Hepatocyte (in vitro differentiated cells): ENCODE results near the gene SIVA1. TPM values are rescaled to one million over a fixed set of nuclear protein-coding genes. Genes with fewer than 3 reads are reported as not detected.

Experiments used
- DNase-seq: peaks from one replicate; pipeline ENCODE4 v3.0.0-alpha.2; 2016; ENCODE audit warnings: low spot score
- H2AFZ ChIP-seq: fragments of 200-600 bp; sonication (generic); 2 replicates; pipeline ENCODE4 v1.6.0; 2016; ENCODE audit warnings: antibody characterized with exemption, mild to moderate bottlenecking
- H3K27ac ChIP-seq: fragments of 200-600 bp; sonication (generic); 2 replicates; pipeline ENCODE4 v1.5.1; 2016; ENCODE audit warnings: mild to moderate bottlenecking
- H3K27me3 ChIP-seq: fragments of 200-600 bp; sonication (generic); 2 replicates; pipeline ENCODE4 v1.6.1; 2016
- H3K36me3 ChIP-seq: fragments of 200-600 bp; sonication (generic); replicated peaks from 2 replicates; pipeline ENCODE4 v1.5.1; 2016; ENCODE audit warnings: low read depth; ENCODE audit not compliant: insufficient read depth
- H3K4me1 ChIP-seq: fragments of 200-600 bp; sonication (generic); 2 replicates; pipeline ENCODE4 v1.5.1; 2016; ENCODE audit warnings: mild to moderate bottlenecking, moderate library complexity; ENCODE audit not compliant: insufficient read depth
- H3K4me2 ChIP-seq: fragments of 200-600 bp; sonication (generic); 2 replicates; pipeline ENCODE4 v1.6.0; 2016
- H3K4me3 ChIP-seq: fragments of 200-600 bp; sonication (generic); 2 replicates; pipeline ENCODE4 v1.5.1; 2016; ENCODE audit warnings: mild to moderate bottlenecking
- H3K79me2 ChIP-seq: fragments of 200-600 bp; sonication (generic); 2 replicates; pipeline ENCODE4 v1.6.0; 2017; ENCODE audit warnings: mild to moderate bottlenecking
- H3K9me2 ChIP-seq: fragments of 200-600 bp; sonication (generic); replicated peaks from 2 replicates; pipeline ENCODE4 v1.6.0; 2017; ENCODE audit warnings: mild to moderate bottlenecking; ENCODE audit not compliant: insufficient read depth
- H3K9me3 ChIP-seq: fragments of 200-600 bp; sonication (generic); 2 replicates; pipeline ENCODE4 v1.5.1; 2016; ENCODE audit warnings: low read depth, mild to moderate bottlenecking
- H4K20me1 ChIP-seq: fragments of 200-600 bp; sonication (generic); 2 replicates; pipeline ENCODE4 v1.6.0; 2016; ENCODE audit warnings: mild to moderate bottlenecking; ENCODE audit not compliant: insufficient read depth, poor library complexity, severe bottlenecking
- CTCF ChIP-seq: fragments of 200-600 bp; sonication (generic); IDR thresholded peaks from 2 replicates; pipeline ENCODE4 v1.5.1; 2016; ENCODE audit warnings: antibody characterized with exemption, mild to moderate bottlenecking; ENCODE audit not compliant: poor library complexity
- EZH2 ChIP-seq: fragments of 200-600 bp; sonication (generic); IDR thresholded peaks from 2 replicates; pipeline ENCODE4 v1.6.1; 2016; ENCODE audit warnings: antibody characterized with exemption, mild to moderate bottlenecking, borderline replicate concordance
- EZH2phosphoT487 ChIP-seq: fragments of 200-600 bp; sonication (generic); IDR thresholded peaks from one replicate; pipeline ENCODE4 v1.6.1; 2018; ENCODE audit warnings: antibody characterized with exemption, mild to moderate bottlenecking, low read depth, moderate library complexity; ENCODE audit not compliant: unreplicated experiment, severe bottlenecking
- WGBS: methylation state at CpG from one replicate; pipeline ENCODE4 v1.1.6; 2016; ENCODE audit warnings: low lambda C conversion rate; ENCODE audit errors: missing lambda C conversion rate; 5-methylcytosine and 5-hydroxymethylcytosine counted together
- polyA plus RNA-seq: library from polyadenylated mRNA; unstranded; fragments of >200 nt; fragmentation: Nextera tagmentation; extraction: Ambion mirVana; gene quantifications from 2 replicates; pipeline ENCODE4 v1.2.1, GENCODE V29; 2016
- total RNA-seq: library from RNA; depleted of rRNA; stranded (reverse); fragments of >200 nt; gene quantifications from 2 replicates; pipeline ENCODE4 v1.2.3, GENCODE V29; 2014

SIVA1 gene
- total RNA-seq (163 and 218 TPM in 2 replicates), polyA plus RNA-seq (140 and 149 TPM in 2 replicates)

GRCh38 chr14:104752735-104753527 lies at the start of gene SIVA1:
Gene SIVA1, plus strand, starts transcription at chr14:104753147. Its CDS starts 55 bp downstream, at chr14:104753202.
- peak within 1 kb of the TSS; percentile 37 for H2AFZ ChIP-seq
- DNase-seq = peak; percentile 99

GRCh38 chr14:104703269-104703668 lies 49.7 kb upstream of the SIVA1 start:
- Histone ChIP-seq H4K20me1 (peaks cover 3% of the 10 kb centered on the region), H3K27ac (no peak overlapping the region), H3K9me2 (no peaks in the 10 kb centered on the region), H3K4me3 (no peak overlapping the region), H2AFZ (no peak overlapping the region), H3K9me3 (no peaks in the 10 kb centered on the region), H3K36me3 (no peaks in the 10 kb centered on the region), H3K27me3 (no peaks in the 10 kb centered on the region), H3K79me2 (peaks cover 3% of the 10 kb centered on the region), H3K4me1 (no peaks in the 10 kb centered on the region), H3K4me2 (no peak overlapping the region)
- DNase-seq = no peak
- TF ChIP-seq EZH2phosphoT487 = no peak
- TF ChIP-seq CTCF = no peak
- no peak for TF ChIP-seq EZH2
- 97% methylated on average over 28 of the region's 28 CpGs for WGBS

More at GRCh38 chr14:104752735-104753527, at the start of gene SIVA1:
- H3K9me3 ChIP-seq = no peaks in the 10 kb centered on the region
- WGBS = under 1% methylated on average over 78 of the region's 95 CpGs
- TF ChIP-seq EZH2 = no peak
- no peak for TF ChIP-seq EZH2phosphoT487
- TF ChIP-seq CTCF = no peak
- H3K36me3 ChIP-seq = no peaks in the 10 kb centered on the region
- no peaks in the 10 kb centered on the region for H3K9me2 ChIP-seq
- peaks cover 26% of the 10 kb centered on the region for H4K20me1 ChIP-seq
- peaks cover 49% of the 10 kb centered on the region for H3K79me2 ChIP-seq
- peak within 1 kb of the TSS; percentile 97 for H3K4me2 ChIP-seq
- H3K4me1 ChIP-seq = peaks cover 25% of the 10 kb centered on the region
- peak within 1 kb of the TSS; percentile 53 for H3K4me3 ChIP-seq
- peak within 1 kb of the TSS; percentile 92 for H3K27ac ChIP-seq
- H3K27me3 ChIP-seq = no peaks in the 10 kb centered on the region

- H3K4me2 ChIP-seq = no peak overlapping the region
- H3K36me3 ChIP-seq = no peaks in the 10 kb centered on the region
- H3K4me1 ChIP-seq = no peaks in the 10 kb centered on the region
- no peaks in the 10 kb centered on the region for H3K9me2 ChIP-seq
- no peak overlapping the region for H2AFZ ChIP-seq
- no peak for DNase-seq
- no peak overlapping the region for H3K4me3 ChIP-seq
- H3K27ac ChIP-seq = no peak overlapping the region
- TF ChIP-seq EZH2phosphoT487 = no peak
- TF ChIP-seq EZH2 = no peak
- no peak for TF ChIP-seq CTCF
- no peaks in the 10 kb centered on the region for H3K9me3 ChIP-seq
- no peaks in the 10 kb centered on the region for H3K27me3 ChIP-seq
- H4K20me1 ChIP-seq = no peaks in the 10 kb centered on the region
- no peaks in the 10 kb centered on the region for H3K79me2 ChIP-seq
- over 99% methylated on average over 22 of the region's 22 CpGs for WGBS
These were observed 48.7 kb upstream of the SIVA1 start for GRCh38 chr14:104704252-104704651.
